ENCODE results near the gene BTLA.
"Not testable (repeated sequence)": the region's sequence is repeated elsewhere in the genome, so short reads cannot be mapped to it uniquely, and the experiment has no call there.

GRCh38 chr3:112494448-112494767 lies 4.9 kb downstream of the BTLA start:
- TF ChIP-seq CTCF (IDR thresholded peaks at IDR 0.05); ZFX (IDR thresholded peaks at IDR 0.05; ENCODE audit: borderline replicate concordance): not testable (repeated sequence)
